ENCODE measurements around the gene EIF3I. TPM values are rescaled to one million over a fixed set of nuclear protein-coding genes. Genes with fewer than 3 reads are reported as not detected.

The EIF3I gene
- total RNA-seq, 4 donors from 2014 or later = 128 to 189 (median 169) TPM

DNA sequence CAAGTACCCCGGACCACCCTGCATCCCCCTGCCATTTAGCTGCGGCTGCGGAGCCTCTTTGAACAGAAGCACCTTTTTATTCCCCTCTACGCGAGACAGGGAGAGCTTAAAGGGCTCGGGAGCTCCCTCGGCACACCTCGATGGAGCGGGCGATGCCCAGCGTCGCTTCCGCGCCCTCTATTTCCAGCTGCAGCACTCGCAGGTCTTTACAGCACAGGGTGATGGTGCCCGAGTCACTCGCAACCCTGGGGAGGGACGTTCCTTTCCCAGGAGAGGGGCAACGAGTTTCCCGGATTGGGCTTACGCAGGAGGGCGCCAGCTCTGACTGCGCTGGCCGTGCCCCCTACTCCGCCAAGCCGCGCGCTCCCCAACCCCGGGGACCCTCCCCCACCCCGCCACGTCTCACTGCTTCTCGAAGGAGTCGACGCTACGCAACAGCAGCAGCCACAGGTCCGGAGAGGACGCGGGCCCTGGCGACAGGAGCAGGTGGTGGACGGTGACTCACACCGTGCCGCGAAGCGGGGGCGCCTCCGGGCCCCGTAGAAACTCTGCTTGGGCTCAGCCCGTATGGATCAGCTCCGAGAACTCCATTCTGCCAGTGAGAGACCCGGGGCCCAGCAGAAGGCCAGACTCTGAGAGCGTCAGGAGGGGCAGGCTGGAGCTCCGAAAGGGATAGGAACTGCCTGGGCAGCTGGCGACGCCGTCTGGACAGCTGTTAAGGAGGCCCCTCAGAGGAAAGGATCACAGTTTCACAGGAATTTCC is 19.0 kb downstream of the EIF3I start:
- H3K4me3 ChIP-seq (ENCODE audit: low read depth, poor library complexity, severe bottlenecking) = peak overlapping the region; percentile 36
- WGBS, 2 donors = 2% methylated on average over 20 to 33 of the region's 55 CpGs
- DNase-seq (ENCODE audit: low spot score in 2 of 2) = peak in 1 of 2 donors; percentile 91
- intact Hi-C loops (cut with DNase I; ENCODE audit: low total_unique reads) = no loop called here
- TF ChIP-seq, protein P1, sequence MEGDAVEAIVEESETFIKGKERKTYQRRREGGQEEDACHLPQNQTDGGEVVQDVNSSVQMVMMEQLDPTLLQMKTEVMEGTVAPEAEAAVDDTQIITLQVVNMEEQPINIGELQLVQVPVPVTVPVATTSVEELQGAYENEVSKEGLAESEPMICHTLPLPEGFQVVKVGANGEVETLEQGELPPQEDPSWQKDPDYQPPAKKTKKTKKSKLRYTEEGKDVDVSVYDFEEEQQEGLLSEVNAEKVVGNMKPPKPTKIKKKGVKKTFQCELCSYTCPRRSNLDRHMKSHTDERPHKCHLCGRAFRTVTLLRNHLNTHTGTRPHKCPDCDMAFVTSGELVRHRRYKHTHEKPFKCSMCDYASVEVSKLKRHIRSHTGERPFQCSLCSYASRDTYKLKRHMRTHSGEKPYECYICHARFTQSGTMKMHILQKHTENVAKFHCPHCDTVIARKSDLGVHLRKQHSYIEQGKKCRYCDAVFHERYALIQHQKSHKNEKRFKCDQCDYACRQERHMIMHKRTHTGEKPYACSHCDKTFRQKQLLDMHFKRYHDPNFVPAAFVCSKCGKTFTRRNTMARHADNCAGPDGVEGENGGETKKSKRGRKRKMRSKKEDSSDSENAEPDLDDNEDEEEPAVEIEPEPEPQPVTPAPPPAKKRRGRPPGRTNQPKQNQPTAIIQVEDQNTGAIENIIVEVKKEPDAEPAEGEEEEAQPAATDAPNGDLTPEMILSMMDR (IDR thresholded peaks at IDR 0.05) = no peak
- TF ChIP-seq POLR2A (IDR thresholded peaks at IDR 0.05) = no peak

GRCh38 chr1:32242341-32242851 is 20.2 kb downstream of the EIF3I start:
- TF ChIP-seq, protein P1 (IDR thresholded peaks at IDR 0.05) = no peak
- TF ChIP-seq POLR2A (IDR thresholded peaks at IDR 0.05) = no peak
- intact Hi-C loops (cut with DNase I; ENCODE audit: low total_unique reads) = no loop called here
- H3K4me3 ChIP-seq (ENCODE audit: low read depth, poor library complexity, severe bottlenecking) = no peak overlapping the region
- DNase-seq (ENCODE audit: low spot score in 2 of 2) = no peak
- WGBS, 2 donors = 29% methylated on average over 7 of the region's 7 CpGs

- no peak within 1 kb of the TSS for H3K4me3 ChIP-seq (ENCODE audit: low read depth, poor library complexity, severe bottlenecking)
- 32 to 39% methylated on average over 3 of the region's 3 CpGs for WGBS, 2 donors
- TF ChIP-seq, protein P1 (IDR thresholded peaks at IDR 0.05) = no peak
- no peak for TF ChIP-seq POLR2A (IDR thresholded peaks at IDR 0.05)
- DNase-seq (ENCODE audit: low spot score in 2 of 2) = peak in 1 of 2 donors; percentile 51
- intact Hi-C loops (cut with DNase I; ENCODE audit: low total_unique reads) = no loop called here
Measured at GRCh38 chr1:32246888-32247273, 24.7 kb downstream of the EIF3I start, which contains the start of gene FAM167B. FAM167B (plus strand) TSS chr1:32247222; CDS start chr1:32247422, 200 bp downstream.

DNA sequence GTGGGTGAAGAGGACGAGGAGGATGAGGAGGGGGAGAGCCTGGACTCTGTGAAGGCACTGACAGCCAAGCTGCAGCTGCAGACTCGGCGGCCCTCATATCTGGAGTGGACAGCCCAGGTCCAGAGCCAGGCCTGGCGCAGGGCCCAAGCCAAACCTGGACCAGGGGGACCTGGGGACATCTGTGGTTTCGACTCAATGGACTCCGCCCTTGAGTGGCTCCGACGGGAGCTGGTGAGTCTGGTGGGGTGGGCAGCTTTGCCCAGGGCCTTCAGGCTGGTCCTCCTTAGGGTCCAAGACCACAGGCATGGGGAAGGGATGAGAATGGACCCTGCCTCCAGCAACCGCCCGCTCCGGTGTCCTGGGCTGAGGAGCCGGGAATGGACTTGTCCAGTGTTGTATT is 25.2 kb downstream of the EIF3I start:
- TF ChIP-seq, protein P1 (IDR thresholded peaks at IDR 0.05) = no peak
- TF ChIP-seq POLR2A (IDR thresholded peaks at IDR 0.05) = no peak
- DNase-seq (ENCODE audit: low spot score in 2 of 2) = no peak
- H3K4me3 ChIP-seq (ENCODE audit: low read depth, poor library complexity, severe bottlenecking) = no peak overlapping the region
- intact Hi-C loops (cut with DNase I; ENCODE audit: low total_unique reads) = no loop called here
- 81 to 85% methylated on average over 12 of the region's 12 CpGs for WGBS, 2 donors

DNA sequence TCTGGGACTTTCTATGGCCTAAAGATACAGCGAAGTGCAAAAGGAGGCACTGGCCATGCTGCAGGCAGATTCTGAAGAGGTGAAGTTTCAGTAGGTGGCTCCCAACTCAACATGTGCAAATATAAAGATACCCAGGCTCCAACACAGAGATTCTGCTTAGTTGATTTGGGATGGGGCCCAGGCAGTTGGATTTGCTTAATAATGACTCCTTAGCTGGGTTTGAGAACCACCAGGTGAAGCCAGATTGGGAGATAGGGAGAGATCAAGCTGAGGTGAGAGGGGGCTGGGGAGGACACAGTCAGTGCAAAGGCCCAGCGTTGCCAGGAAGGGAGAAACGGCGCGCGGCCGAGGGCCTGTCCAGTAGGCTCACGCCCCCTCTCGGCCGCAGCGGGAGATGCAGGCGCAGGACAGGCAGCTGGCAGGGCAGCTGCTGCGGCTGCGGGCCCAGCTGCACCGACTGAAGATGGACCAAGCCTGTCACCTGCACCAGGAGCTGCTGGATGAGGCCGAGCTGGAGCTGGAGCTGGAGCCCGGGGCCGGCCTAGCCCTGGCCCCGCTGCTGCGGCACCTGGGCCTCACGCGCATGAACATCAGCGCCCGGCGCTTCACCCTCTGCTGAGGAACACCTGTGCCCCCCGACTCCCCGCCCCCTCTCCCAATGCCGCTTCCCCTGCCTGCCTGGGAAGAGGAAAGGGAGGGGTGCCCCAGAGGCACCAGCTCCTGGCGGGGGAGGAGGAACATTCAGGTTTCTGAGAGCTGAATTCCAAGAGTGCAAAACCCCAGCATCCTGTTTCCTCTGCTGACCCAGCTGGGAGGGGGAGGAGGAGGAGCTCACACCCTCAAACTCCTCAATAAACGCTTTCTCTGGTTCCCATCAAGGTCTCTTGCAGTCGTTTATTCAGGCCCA is 26.0 kb downstream of the EIF3I start:
- DNase-seq (ENCODE audit: low spot score in 2 of 2) = peak; percentile 69 to 95
- 11 to 13% methylated on average over 14 to 28 of the region's 31 CpGs for WGBS, 2 donors
- intact Hi-C loops (cut with DNase I; ENCODE audit: low total_unique reads) = no loop called here
- no peak for TF ChIP-seq POLR2A (IDR thresholded peaks at IDR 0.05)
- TF ChIP-seq, protein P1 (IDR thresholded peaks at IDR 0.05) = peak in 1 of 3 donors; percentile 62
- H3K4me3 ChIP-seq (ENCODE audit: low read depth, poor library complexity, severe bottlenecking) = no peak overlapping the region

All from lower leg skin (tissue), 4 donors.